Osteoblast (primary cell): ENCODE results near the gene GJA1. TPM values are rescaled to one million over a fixed set of nuclear protein-coding genes. Genes with fewer than 3 reads are reported as not detected.
A peak's percentile ranks its signal among the peaks of the same experiment; 100 is the strongest.

Source experiments
- DNase-seq: peaks from one replicate; pipeline ENCODE4 v3.0.0; 2011; ENCODE audit warnings: low spot score, mixed read lengths; ENCODE audit not compliant: insufficient read length; ENCODE audit errors: missing footprints
- H2AFZ ChIP-seq: 2 replicates; pipeline ENCODE4 v1.6.0; 2011; ENCODE audit warnings: mild to moderate bottlenecking, low read length
- H3K27ac ChIP-seq: 2 replicates; pipeline ENCODE4 v1.5.1; 2011; ENCODE audit warnings: mild to moderate bottlenecking, low read depth, low read length, moderate library complexity
- H3K27me3 ChIP-seq: 2 replicates; pipeline ENCODE4 v1.6.0; 2012; ENCODE audit warnings: mild to moderate bottlenecking, control low read depth, inconsistent platforms, low read length, moderate library complexity; ENCODE audit not compliant: insufficient read depth
- H3K36me3 ChIP-seq: 2 replicates; pipeline ENCODE4 v1.5.1; 2011; ENCODE audit warnings: mild to moderate bottlenecking, low read length, control low read depth, moderate library complexity; ENCODE audit not compliant: insufficient read depth
- H3K4me1 ChIP-seq: 2 replicates; pipeline ENCODE4 v1.5.1; 2011; ENCODE audit warnings: mild to moderate bottlenecking, low read length, control low read depth, moderate library complexity; ENCODE audit not compliant: insufficient read depth
- H3K4me2 ChIP-seq: 2 replicates; pipeline ENCODE4 v1.6.0; 2011; ENCODE audit warnings: mild to moderate bottlenecking, low read length; ENCODE audit not compliant: insufficient read depth
- H3K4me3 ChIP-seq: fragments of 200-600 bp; sonication (generic); 3 replicates; pipeline ENCODE4 v1.5.1; 2012; ENCODE audit warnings: mild to moderate bottlenecking, low read length, inconsistent platforms; ENCODE audit not compliant: insufficient read depth
- H3K79me2 ChIP-seq: 2 replicates; pipeline ENCODE4 v1.6.0; 2012; ENCODE audit warnings: mild to moderate bottlenecking, low read length, control low read depth, inconsistent platforms; ENCODE audit not compliant: insufficient read depth
- H3K9me3 ChIP-seq: 2 replicates; pipeline ENCODE4 v1.5.1; 2011; ENCODE audit warnings: low read depth, low read length, control low read depth
- H4K20me1 ChIP-seq: 2 replicates; pipeline ENCODE4 v1.6.0; 2012; ENCODE audit warnings: mild to moderate bottlenecking, low read length, control low read depth; ENCODE audit not compliant: insufficient read depth
- total RNA-seq: library from RNA; depleted of rRNA; stranded (reverse); fragments of >200 nt; gene quantifications from 2 replicates; pipeline ENCODE4 v1.2.3, GENCODE V29; 2012
- TF ChIP-seq, protein P1 (sequence below): IDR thresholded peaks from 2 replicates; pipeline ENCODE4 v1.5.1; 2011; ENCODE audit warnings: mild to moderate bottlenecking, low read depth, low read length, moderate library complexity; ENCODE audit errors: extremely low read depth

Gene GJA1
- total RNA-seq, 1 donor: 1,360 TPM

DNA sequence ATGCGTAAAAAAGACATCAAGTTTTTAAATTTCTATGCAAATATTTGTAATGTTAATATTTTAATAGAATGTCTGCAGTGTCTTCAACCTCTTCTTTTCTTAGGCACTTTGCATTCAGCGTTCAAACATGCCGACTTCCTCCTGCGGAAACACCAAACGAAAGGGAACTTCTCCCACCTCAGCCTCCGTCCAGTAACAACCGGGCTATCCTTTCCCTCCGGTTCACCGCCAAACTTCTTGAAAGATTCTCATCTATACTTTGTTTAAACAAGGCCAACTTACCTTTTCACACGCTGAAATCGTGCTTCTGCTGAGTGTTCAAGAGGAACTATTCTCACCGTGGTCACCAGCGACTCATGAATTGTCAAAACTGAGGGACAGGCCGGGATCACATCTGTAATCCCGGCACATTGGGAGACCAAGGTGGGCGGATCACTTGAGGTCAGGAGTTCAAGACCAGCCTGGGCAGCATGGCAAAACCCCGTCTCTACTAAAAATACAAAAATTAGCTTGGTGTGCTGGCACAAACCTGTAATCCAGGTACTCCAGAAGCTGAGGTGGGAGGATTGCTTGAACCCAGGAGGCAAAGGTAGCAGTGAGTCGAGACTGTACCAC lies 44.8 kb downstream of the GJA1 start:
- no peak overlapping the region for H3K4me2 ChIP-seq
- H3K36me3 ChIP-seq: no peaks in the 10 kb centered on the region
- H4K20me1 ChIP-seq: no peaks in the 10 kb centered on the region
- no peak overlapping the region for H3K4me3 ChIP-seq
- H2AFZ ChIP-seq: no peak overlapping the region
- TF ChIP-seq, protein P1, sequence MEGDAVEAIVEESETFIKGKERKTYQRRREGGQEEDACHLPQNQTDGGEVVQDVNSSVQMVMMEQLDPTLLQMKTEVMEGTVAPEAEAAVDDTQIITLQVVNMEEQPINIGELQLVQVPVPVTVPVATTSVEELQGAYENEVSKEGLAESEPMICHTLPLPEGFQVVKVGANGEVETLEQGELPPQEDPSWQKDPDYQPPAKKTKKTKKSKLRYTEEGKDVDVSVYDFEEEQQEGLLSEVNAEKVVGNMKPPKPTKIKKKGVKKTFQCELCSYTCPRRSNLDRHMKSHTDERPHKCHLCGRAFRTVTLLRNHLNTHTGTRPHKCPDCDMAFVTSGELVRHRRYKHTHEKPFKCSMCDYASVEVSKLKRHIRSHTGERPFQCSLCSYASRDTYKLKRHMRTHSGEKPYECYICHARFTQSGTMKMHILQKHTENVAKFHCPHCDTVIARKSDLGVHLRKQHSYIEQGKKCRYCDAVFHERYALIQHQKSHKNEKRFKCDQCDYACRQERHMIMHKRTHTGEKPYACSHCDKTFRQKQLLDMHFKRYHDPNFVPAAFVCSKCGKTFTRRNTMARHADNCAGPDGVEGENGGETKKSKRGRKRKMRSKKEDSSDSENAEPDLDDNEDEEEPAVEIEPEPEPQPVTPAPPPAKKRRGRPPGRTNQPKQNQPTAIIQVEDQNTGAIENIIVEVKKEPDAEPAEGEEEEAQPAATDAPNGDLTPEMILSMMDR: no peak
- H3K27ac ChIP-seq: no peak overlapping the region
- no peaks in the 10 kb centered on the region for H3K79me2 ChIP-seq
- H3K27me3 ChIP-seq: no peaks in the 10 kb centered on the region
- no peak for DNase-seq
- no peaks in the 10 kb centered on the region for H3K9me3 ChIP-seq
- H3K4me1 ChIP-seq: no peaks in the 10 kb centered on the region

DNA sequence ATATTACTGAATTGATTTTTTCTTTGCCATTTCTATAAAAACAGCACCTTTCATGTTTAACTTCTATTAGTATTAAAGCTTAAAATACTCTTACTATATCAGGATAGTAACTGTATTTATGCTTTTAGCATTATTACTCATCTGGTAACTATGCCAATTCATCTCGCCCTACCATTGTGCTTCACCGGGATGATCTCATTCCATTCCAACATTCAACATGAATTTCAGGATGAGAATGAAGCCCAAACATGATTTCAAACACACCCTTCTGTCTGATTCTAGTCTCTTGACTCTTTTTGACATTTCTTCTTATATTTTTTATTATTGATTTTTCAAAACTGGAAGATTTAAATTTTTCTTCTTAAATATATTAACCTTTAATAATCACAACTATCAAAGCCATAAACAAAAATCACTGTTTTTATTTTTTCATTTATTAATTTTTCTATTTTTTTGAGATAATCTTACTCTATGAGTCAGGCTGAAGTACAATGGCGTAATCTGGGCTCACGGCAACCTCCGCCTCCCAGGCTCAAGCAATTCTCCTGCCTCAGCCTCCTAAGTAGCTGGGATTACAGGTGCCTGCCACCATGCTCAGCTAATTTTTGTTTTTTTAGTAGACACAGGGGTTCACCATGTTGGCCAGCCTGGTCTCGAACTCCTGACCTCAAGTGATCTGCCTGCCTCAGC lies 46.7 kb downstream of the GJA1 start:
- H3K27ac ChIP-seq: peak overlapping the region; percentile 53
- no peaks in the 10 kb centered on the region for H3K9me3 ChIP-seq
- H2AFZ ChIP-seq: no peak overlapping the region
- H3K4me2 ChIP-seq: no peak overlapping the region
- H3K27me3 ChIP-seq: no peaks in the 10 kb centered on the region
- no peaks in the 10 kb centered on the region for H3K79me2 ChIP-seq
- no peaks in the 10 kb centered on the region for H4K20me1 ChIP-seq
- H3K4me3 ChIP-seq: no peak overlapping the region
- TF ChIP-seq, protein P1: no peak
- H3K4me1 ChIP-seq: no peaks in the 10 kb centered on the region
- no peaks in the 10 kb centered on the region for H3K36me3 ChIP-seq
- DNase-seq: peak; percentile 86

DNA sequence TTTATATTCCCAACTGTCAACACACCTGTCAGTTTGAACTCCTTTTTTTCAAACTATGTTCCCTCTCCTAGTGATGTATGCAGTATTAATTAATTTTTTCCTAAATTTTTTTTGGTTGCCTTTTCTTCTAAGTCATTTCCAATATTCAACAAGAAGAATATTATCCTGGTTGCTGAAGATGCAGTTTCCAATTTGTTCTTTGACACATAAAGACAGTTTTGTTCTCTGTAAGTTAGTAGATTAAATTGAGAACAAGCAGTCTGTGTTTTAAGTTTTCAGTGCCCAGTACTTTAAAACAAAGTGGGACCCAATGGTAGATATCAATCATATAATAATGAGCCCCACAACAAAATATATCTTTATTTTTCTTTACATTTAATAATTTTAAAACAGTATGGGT lies 47.3 kb downstream of the GJA1 start:
- Histone ChIP-seq H3K27ac (peak overlapping the region; percentile 53), H3K27me3 (no peaks in the 10 kb centered on the region)

DNA sequence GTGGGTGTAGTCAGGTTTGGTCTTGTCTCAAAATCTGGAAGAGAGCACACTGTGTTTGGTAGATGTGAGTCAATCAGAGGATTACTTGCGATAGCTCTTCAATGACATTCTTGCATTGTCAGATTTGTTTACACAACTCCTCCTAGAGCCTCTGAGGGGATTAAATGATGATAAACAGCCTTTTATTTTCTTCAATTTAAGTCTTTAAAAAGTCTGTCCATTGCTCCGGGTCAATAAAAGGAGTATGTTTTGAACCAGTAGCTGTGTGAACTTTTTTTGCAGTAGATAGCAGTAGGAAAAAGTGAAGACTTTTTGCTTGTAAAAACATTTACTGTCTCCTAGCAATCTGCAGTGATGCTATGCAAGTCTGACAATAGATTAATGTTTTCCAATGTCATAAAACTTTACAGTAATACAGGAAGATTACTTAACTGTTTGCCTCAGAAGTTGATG lies 49.9 kb downstream of the GJA1 start:
- Histone ChIP-seq H3K4me1 (no peaks in the 10 kb centered on the region), H3K27me3 (no peaks in the 10 kb centered on the region), H3K9me3 (no peaks in the 10 kb centered on the region), H3K27ac (peak overlapping the region; percentile 25), H4K20me1 (no peaks in the 10 kb centered on the region), H3K4me3 (no peak overlapping the region), H2AFZ (no peak overlapping the region), H3K36me3 (no peaks in the 10 kb centered on the region), H3K79me2 (no peaks in the 10 kb centered on the region), H3K4me2 (no peak overlapping the region)
- peak; percentile 76 for DNase-seq
- TF ChIP-seq, protein P1: no peak

More for the DNA sequence above, 47.3 kb downstream of the GJA1 start:
- Histone ChIP-seq H3K36me3 (no peaks in the 10 kb centered on the region), H2AFZ (no peak overlapping the region), H3K4me2 (no peak overlapping the region), H3K9me3 (no peaks in the 10 kb centered on the region), H3K4me3 (no peak overlapping the region), H3K4me1 (no peaks in the 10 kb centered on the region), H3K79me2 (no peaks in the 10 kb centered on the region), H4K20me1 (no peaks in the 10 kb centered on the region)
- DNase-seq: no peak
- TF ChIP-seq, protein P1: no peak
